Measurements from ENCODE around the gene SENP2.
"Not testable (repeated sequence)": the region's sequence is repeated elsewhere in the genome, so short reads cannot be mapped to it uniquely, and the experiment has no call there.

SENP2 gene

GRCh38 chr3:185552358-185552877 is 33.7 kb upstream of the SENP2 start, which contains the start of gene LIPH:
TSS of gene LIPH (minus strand) at chr3:185552588. CDS start at chr3:185552471, 117 bp downstream.
- Histone ChIP-seq H3K27me3 (replicated peaks; ENCODE audit: insufficient read depth, low read length) (no peaks in the 10 kb centered on the region), H3K36me3 (replicated peaks; ENCODE audit: insufficient read depth, low read length) (no peaks in the 10 kb centered on the region), H3K9me3 (replicated peaks; ENCODE audit: insufficient read depth, low read length) (no peaks in the 10 kb centered on the region), H3K4me3 (ENCODE audit: low read length) (no peak within 1 kb of the TSS), H3K4me2 (ENCODE audit: low read depth, low read length) (no peak within 1 kb of the TSS), H3F3A (ENCODE audit: insufficient read depth, low read length) (peaks cover 4% of the 10 kb centered on the region), H3K9me2 (replicated peaks; ENCODE audit: insufficient read depth, low read length) (no peaks in the 10 kb centered on the region), H3K79me2 (ENCODE audit: low read length) (no peaks in the 10 kb centered on the region), H3K27ac (ENCODE audit: low read length) (no peak within 1 kb of the TSS), H3K9ac (ENCODE audit: low read length) (no peak within 1 kb of the TSS), H4K20me1 (ENCODE audit: insufficient read depth, low read length) (no peaks in the 10 kb centered on the region), H2AFZ (ENCODE audit: low read length) (peak within 1 kb of the TSS; percentile 10; the same call in 1 of the 2 replicates), H3K4me1 (ENCODE audit: low read length) (peaks cover 13% of the 10 kb centered on the region)
- DNase-seq = no peak
- TF ChIP-seq EZH2phosphoT487 (IDR thresholded peaks at IDR 0.05; ENCODE audit: low read length) (no peak), EZH2 (optimal IDR thresholded peaks at IDR 0.05; ENCODE audit: low read depth, low read length) (no peak), CTCF (IDR thresholded peaks at IDR 0.05; ENCODE audit: low read length) (no peak)

DNA sequence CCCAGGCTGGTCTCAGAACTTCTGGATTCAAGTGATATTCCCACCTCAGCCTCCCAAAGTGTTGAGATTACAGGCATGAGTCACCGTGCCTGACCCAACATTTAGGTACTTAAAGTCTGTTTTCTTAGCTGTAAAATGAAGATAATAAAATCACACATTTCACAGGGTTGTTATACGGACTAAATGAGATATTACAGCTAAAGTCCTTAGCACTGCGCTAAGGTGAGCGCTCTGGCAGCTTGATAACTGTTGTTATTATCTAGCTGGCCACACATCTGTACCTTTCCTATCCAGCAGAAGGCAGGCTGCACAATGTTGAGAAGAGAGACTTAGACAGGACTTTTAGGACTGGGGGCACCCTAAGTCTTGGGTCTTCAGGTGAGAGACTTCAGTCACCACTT is 31.0 kb upstream of the SENP2 start:
- Histone ChIP-seq H3K4me2 (ENCODE audit: low read depth, low read length) (no peak overlapping the region), H4K20me1 (ENCODE audit: insufficient read depth, low read length) (no peaks in the 10 kb centered on the region), H3K4me1 (ENCODE audit: low read length) (peaks cover 14% of the 10 kb centered on the region), H3K4me3 (ENCODE audit: low read length) (no peak overlapping the region), H3K27ac (ENCODE audit: low read length) (no peak overlapping the region), H3K79me2 (ENCODE audit: low read length) (no peaks in the 10 kb centered on the region), H3K36me3 (replicated peaks; ENCODE audit: insufficient read depth, low read length) (no peaks in the 10 kb centered on the region), H3K27me3 (replicated peaks; ENCODE audit: insufficient read depth, low read length) (no peaks in the 10 kb centered on the region), H3K9me2 (replicated peaks; ENCODE audit: insufficient read depth, low read length) (no peaks in the 10 kb centered on the region), H3K9ac (ENCODE audit: low read length) (no peak overlapping the region), H3F3A (ENCODE audit: insufficient read depth, low read length) (peaks cover 7% of the 10 kb centered on the region; the same call in 1 of the 2 replicates), H2AFZ (ENCODE audit: low read length) (no peak overlapping the region), H3K9me3 (replicated peaks; ENCODE audit: insufficient read depth, low read length) (no peaks in the 10 kb centered on the region)
- no peak for TF ChIP-seq CTCF (IDR thresholded peaks at IDR 0.05; ENCODE audit: low read length)
- TF ChIP-seq EZH2phosphoT487 (IDR thresholded peaks at IDR 0.05; ENCODE audit: low read length) = no peak
- no peak for TF ChIP-seq EZH2 (optimal IDR thresholded peaks at IDR 0.05; ENCODE audit: low read depth, low read length)
- no peak for DNase-seq

DNA sequence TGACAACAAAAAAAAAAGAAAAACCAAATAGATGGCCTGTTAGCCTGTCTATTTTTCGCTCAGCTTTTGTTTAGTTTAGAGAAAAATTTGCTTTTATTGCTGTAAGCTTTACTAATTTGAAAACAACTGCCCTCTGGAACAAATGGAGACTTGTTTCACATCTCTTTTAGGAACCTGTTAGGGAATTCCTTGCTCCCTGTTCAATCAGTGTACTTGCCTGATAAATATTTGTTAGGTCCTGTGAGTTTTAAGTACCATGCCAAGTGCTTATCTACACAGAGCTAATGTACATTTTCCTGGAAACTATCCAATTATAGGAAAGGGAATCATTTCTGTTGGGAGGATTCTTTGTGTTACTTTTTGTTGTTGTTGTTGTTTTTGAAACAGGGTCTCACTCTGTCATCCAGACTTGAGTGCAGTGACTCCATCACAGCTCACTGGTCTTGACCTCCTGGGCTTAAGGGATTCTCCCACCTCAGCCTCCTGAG is 30.2 kb upstream of the SENP2 start:
- H3K36me3 ChIP-seq (replicated peaks; ENCODE audit: insufficient read depth, low read length) = no peaks in the 10 kb centered on the region
- peaks cover 7% of the 10 kb centered on the region; the same call in 1 of the 2 replicates for H3F3A ChIP-seq (ENCODE audit: insufficient read depth, low read length)

DNA sequence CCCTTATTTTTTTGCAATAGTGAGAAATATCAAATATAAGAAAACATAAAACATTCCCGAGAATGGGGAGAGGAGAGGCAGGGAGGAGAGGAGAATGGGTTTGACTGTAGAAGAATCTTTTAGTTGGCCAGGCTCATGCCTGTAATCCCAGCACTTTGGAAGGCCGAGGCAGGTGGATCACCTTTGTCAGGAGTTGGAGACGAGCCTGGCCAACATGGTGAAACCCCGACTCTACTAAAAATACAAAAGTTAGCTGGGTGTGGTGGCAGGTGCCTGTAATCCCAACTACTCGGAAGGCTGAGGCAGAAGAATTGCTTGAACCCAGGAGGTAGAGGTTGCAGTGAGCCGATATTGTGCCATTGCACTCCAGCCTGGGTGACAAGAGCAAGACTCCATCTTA is 29.5 kb upstream of the SENP2 start:
- not testable (repeated sequence) for H3K36me3 ChIP-seq (replicated peaks; ENCODE audit: insufficient read depth, low read length); H3K9me2 ChIP-seq (replicated peaks; ENCODE audit: insufficient read depth, low read length); H3K9me3 ChIP-seq (replicated peaks; ENCODE audit: insufficient read depth, low read length); H3K27me3 ChIP-seq (replicated peaks; ENCODE audit: insufficient read depth, low read length); H3K27ac ChIP-seq (ENCODE audit: low read length); DNase-seq; H2AFZ ChIP-seq (ENCODE audit: low read length); H3K4me3 ChIP-seq (ENCODE audit: low read length); H3F3A ChIP-seq (ENCODE audit: insufficient read depth, low read length); H4K20me1 ChIP-seq (ENCODE audit: insufficient read depth, low read length); H3K79me2 ChIP-seq (ENCODE audit: low read length); H3K4me2 ChIP-seq (ENCODE audit: low read depth, low read length); H3K9ac ChIP-seq (ENCODE audit: low read length)
- peaks cover 14% of the 10 kb centered on the region for H3K4me1 ChIP-seq (ENCODE audit: low read length)

More for the DNA sequence above, 30.2 kb upstream of the SENP2 start:
- Histone ChIP-seq H3K4me1 (ENCODE audit: low read length) (peaks cover 14% of the 10 kb centered on the region), H3K79me2 (ENCODE audit: low read length) (no peaks in the 10 kb centered on the region), H3K4me2 (ENCODE audit: low read depth, low read length) (no peak overlapping the region), H3K9ac (ENCODE audit: low read length) (no peak overlapping the region), H4K20me1 (ENCODE audit: insufficient read depth, low read length) (no peaks in the 10 kb centered on the region), H3K4me3 (ENCODE audit: low read length) (no peak overlapping the region), H3K27ac (ENCODE audit: low read length) (no peak overlapping the region), H3K9me3 (replicated peaks; ENCODE audit: insufficient read depth, low read length) (no peaks in the 10 kb centered on the region), H3K27me3 (replicated peaks; ENCODE audit: insufficient read depth, low read length) (no peaks in the 10 kb centered on the region), H3K9me2 (replicated peaks; ENCODE audit: insufficient read depth, low read length) (no peaks in the 10 kb centered on the region), H2AFZ (ENCODE audit: low read length) (peak overlapping the region; percentile 3; the same call in 1 of the 2 replicates)
- DNase-seq = no peak
- TF ChIP-seq EZH2phosphoT487 (IDR thresholded peaks at IDR 0.05; ENCODE audit: low read length) (no peak), CTCF (IDR thresholded peaks at IDR 0.05; ENCODE audit: low read length) (no peak), EZH2 (optimal IDR thresholded peaks at IDR 0.05; ENCODE audit: low read depth, low read length) (no peak)
